ENCODE results near the gene XPO4. TPM values are rescaled to one million over a fixed set of nuclear protein-coding genes. Genes with fewer than 3 reads are reported as not detected.

Gene XPO4
- total RNA-seq, 1 experiment from 2014 or later = 34.1 TPM

- H3K4me2 ChIP-seq (ENCODE audit: insufficient read depth, insufficient read length, low read length) = no peak overlapping the region
- Mint-ChIP-seq H3K27ac (0 out of 7 replicates have a peak overlapping the region, but pooled peaks of 1 of the 3 experiments have one; percentile 43), H3K36me3 (ENCODE audit: insufficient read depth in 1 of 3, low read depth in 3 of 3) (peaks cover 14 to 57% (median 40%) of the 10 kb centered on the region in 3 experiments; a peak in 6 of 7 replicates), H3K27me3 (ENCODE audit: low read depth) (no peaks in the 10 kb centered on the region), H3K4me3 (no peak overlapping the region), H3K9me3 (no peaks in the 10 kb centered on the region), H3K4me1 (no peaks in the 10 kb centered on the region)
- no peak overlapping the region for H2BK20ac ChIP-seq (ENCODE audit: low read depth, low read length, poor library complexity, severe bottlenecking)
- H3K14ac ChIP-seq (ENCODE audit: insufficient read depth, low read length) = no peak overlapping the region
- TF ChIP-seq CTCF (conservative IDR thresholded peaks at IDR 0.05) = no peak
- H3K4me1 ChIP-seq (ENCODE audit: insufficient read depth, low read length) = no peaks in the 10 kb centered on the region
- no CpG with 5 or more reads among the region's 7 CpGs for WGBS (ENCODE audit: extremely low coverage, insufficient read length, low lambda C conversion rate)
- no peaks in the 10 kb centered on the region for H3K79me1 ChIP-seq (ENCODE audit: insufficient read depth, low read depth, low read length, poor library complexity, severe bottlenecking)
- H2BK12ac ChIP-seq (ENCODE audit: insufficient read length, low read depth, low read length) = no peak overlapping the region
- H2BK15ac ChIP-seq (ENCODE audit: low read depth, low read length) = no peak overlapping the region
- H3K18ac ChIP-seq (ENCODE audit: insufficient read length, low read depth, low read length) = no peak overlapping the region
- no peaks in the 10 kb centered on the region for H3K79me2 ChIP-seq (ENCODE audit: insufficient read depth, low read length)
- no peak overlapping the region for H4K91ac ChIP-seq (ENCODE audit: insufficient read length, low read depth, low read length)
- no peak overlapping the region for H3K9ac ChIP-seq (ENCODE audit: extremely low read depth, insufficient read length, low read length)
- peaks cover 2% of the 10 kb centered on the region for H4K20me1 ChIP-seq (ENCODE audit: control insufficient read depth, insufficient read depth, insufficient read length)
- H3K27me3 ChIP-seq (ENCODE audit: insufficient read depth, low read length) = no peaks in the 10 kb centered on the region
- H2BK5ac ChIP-seq (ENCODE audit: insufficient read length, low read length) = no peak overlapping the region
- H4K8ac ChIP-seq (replicated peaks; ENCODE audit: insufficient read length, low read depth, low read length) = no peak overlapping the region
- H3K56ac ChIP-seq (ENCODE audit: insufficient read length, low read depth, low read length) = no peak overlapping the region
- H3T11ph ChIP-seq (ENCODE audit: low read length) = no peak overlapping the region
- no peak overlapping the region for H3K4ac ChIP-seq (ENCODE audit: low read depth, low read length)
- no peak overlapping the region for H4K5ac ChIP-seq (ENCODE audit: insufficient read length, low read depth, low read length)
- no peak for DNase-seq
- H2AFZ ChIP-seq (ENCODE audit: low read length) = no peak overlapping the region
- no peaks in the 10 kb centered on the region for H3K9me3 ChIP-seq (ENCODE audit: control insufficient read depth, low read depth, low read length)
- H2AK5ac ChIP-seq (ENCODE audit: insufficient read length, low read length) = no peak overlapping the region
- no peak overlapping the region for H3K23ac ChIP-seq (ENCODE audit: insufficient read length, low read depth, low read length)
- H3K27ac ChIP-seq (ENCODE audit: insufficient read length, low read depth, low read length) = no peak overlapping the region
- no peaks in the 10 kb centered on the region for H3K23me2 ChIP-seq (ENCODE audit: insufficient read length, low read depth, low read length, poor library complexity, severe bottlenecking)
- no peak overlapping the region for H2BK120ac ChIP-seq (ENCODE audit: low read depth, low read length, poor library complexity, severe bottlenecking)
Measured at GRCh38 chr13:20789665-20790064, 112.9 kb downstream of the XPO4 start.

All from H9 (cell line).